SK-N-SH treated with all-trans-retinoic acid at 6 μM for 48 hours (cell line): Measurements from ENCODE around the gene GAS2.
A peak's percentile ranks its signal among the peaks of the same experiment; 100 is the strongest.

ENCODE experiments used
- ARNTL ChIP-seq: fragments of 450-650 bp; formaldehyde crosslinking; IDR thresholded peaks from 2 replicates; pipeline ENCODE4 v1.5.0; 2020; ENCODE audit warnings: low read depth, mild to moderate bottlenecking, moderate library complexity, borderline replicate concordance
- BACH2 ChIP-seq: fragments of 250-450 bp; sonication (Bioruptor Pico); IDR thresholded peaks from 2 replicates; pipeline ENCODE4 v1.9.0; 2021; ENCODE audit warnings: mild to moderate bottlenecking, borderline replicate concordance
- SNAI2 ChIP-seq: fragments of 250-450 bp; sonication (Bioruptor Pico); IDR thresholded peaks from 2 replicates; pipeline ENCODE4 v1.5.0; 2020; ENCODE audit warnings: mild to moderate bottlenecking, moderate library complexity
- TOX ChIP-seq: fragments of 250-450 bp; sonication (Bioruptor Pico); IDR thresholded peaks from 2 replicates; pipeline ENCODE4 v1.8.0; 2021; ENCODE audit warnings: mild to moderate bottlenecking, moderate library complexity, borderline replicate concordance
- ZFP3 ChIP-seq: fragments of 250-450 bp; sonication (Bioruptor Pico); IDR thresholded peaks from 2 replicates; pipeline ENCODE4 v1.5.0; 2020; ENCODE audit warnings: mild to moderate bottlenecking, moderate library complexity
- ZNF70 ChIP-seq: fragments of 450-650 bp; formaldehyde crosslinking; IDR thresholded peaks from 2 replicates; pipeline ENCODE4 v1.5.0; 2020; ENCODE audit warnings: mild to moderate bottlenecking, moderate library complexity
- TF ChIP-seq, protein P1 (sequence below): fragments of 250-450 bp; sonication (Bioruptor Pico); IDR thresholded peaks from 2 replicates; pipeline ENCODE4 v1.8.0; 2020; ENCODE audit warnings: mild to moderate bottlenecking, moderate library complexity, borderline replicate concordance
- TF ChIP-seq, protein P2 (sequence below): fragments of 250-450 bp; sonication (Bioruptor Pico); IDR thresholded peaks from 2 replicates; pipeline ENCODE4 v1.5.1; 2021; ENCODE audit warnings: mild to moderate bottlenecking, moderate library complexity
- TF ChIP-seq, protein P3 (sequence below): fragments of 250-450 bp; sonication (Bioruptor Pico); IDR thresholded peaks from 2 replicates; pipeline ENCODE4 v1.5.1; 2020; ENCODE audit warnings: low read depth, mild to moderate bottlenecking, moderate library complexity

DNA sequence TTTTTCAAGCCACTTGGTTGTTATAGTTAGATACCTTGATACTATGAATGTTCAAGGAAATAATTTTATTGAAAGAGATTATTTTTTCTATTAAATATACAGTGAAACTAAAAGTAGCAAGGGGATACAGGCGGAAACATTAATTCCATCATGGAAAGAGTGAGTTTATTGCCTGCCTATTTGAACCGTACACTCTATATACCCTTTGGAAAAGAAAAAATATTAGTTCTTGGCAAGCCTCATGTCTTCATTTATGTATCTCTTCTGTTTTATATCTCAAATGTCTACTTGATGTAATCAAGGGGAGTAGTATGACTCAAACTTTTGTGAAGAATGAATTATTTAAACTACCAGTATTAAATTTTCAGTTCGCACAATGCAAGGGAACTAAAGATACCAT lies 54.0 kb downstream of the GAS2 start:
- TF ChIP-seq, protein P1, sequence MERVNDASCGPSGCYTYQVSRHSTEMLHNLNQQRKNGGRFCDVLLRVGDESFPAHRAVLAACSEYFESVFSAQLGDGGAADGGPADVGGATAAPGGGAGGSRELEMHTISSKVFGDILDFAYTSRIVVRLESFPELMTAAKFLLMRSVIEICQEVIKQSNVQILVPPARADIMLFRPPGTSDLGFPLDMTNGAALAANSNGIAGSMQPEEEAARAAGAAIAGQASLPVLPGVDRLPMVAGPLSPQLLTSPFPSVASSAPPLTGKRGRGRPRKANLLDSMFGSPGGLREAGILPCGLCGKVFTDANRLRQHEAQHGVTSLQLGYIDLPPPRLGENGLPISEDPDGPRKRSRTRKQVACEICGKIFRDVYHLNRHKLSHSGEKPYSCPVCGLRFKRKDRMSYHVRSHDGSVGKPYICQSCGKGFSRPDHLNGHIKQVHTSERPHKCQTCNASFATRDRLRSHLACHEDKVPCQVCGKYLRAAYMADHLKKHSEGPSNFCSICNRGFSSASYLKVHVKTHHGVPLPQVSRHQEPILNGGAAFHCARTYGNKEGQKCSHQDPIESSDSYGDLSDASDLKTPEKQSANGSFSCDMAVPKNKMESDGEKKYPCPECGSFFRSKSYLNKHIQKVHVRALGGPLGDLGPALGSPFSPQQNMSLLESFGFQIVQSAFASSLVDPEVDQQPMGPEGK (CRISPR knock-in tag) = no peak
- TF ChIP-seq, protein P2, sequence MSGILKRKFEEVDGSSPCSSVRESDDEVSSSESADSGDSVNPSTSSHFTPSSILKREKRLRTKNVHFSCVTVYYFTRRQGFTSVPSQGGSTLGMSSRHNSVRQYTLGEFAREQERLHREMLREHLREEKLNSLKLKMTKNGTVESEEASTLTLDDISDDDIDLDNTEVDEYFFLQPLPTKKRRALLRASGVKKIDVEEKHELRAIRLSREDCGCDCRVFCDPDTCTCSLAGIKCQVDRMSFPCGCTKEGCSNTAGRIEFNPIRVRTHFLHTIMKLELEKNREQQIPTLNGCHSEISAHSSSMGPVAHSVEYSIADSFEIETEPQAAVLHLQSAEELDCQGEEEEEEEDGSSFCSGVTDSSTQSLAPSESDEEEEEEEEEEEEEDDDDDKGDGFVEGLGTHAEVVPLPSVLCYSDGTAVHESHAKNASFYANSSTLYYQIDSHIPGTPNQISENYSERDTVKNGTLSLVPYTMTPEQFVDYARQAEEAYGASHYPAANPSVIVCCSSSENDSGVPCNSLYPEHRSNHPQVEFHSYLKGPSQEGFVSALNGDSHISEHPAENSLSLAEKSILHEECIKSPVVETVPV (CRISPR knock-in tag) = no peak
- TF ChIP-seq BACH2 (CRISPR knock-in tag) = no peak
- no peak for TF ChIP-seq ZFP3 (CRISPR knock-in tag)
- no peak for TF ChIP-seq SNAI2 (CRISPR knock-in tag)
- TF ChIP-seq, protein P3, sequence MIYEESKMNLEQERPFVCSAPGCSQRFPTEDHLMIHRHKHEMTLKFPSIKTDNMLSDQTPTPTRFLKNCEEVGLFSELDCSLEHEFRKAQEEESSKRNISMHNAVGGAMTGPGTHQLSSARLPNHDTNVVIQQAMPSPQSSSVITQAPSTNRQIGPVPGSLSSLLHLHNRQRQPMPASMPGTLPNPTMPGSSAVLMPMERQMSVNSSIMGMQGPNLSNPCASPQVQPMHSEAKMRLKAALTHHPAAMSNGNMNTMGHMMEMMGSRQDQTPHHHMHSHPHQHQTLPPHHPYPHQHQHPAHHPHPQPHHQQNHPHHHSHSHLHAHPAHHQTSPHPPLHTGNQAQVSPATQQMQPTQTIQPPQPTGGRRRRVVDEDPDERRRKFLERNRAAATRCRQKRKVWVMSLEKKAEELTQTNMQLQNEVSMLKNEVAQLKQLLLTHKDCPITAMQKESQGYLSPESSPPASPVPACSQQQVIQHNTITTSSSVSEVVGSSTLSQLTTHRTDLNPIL (CRISPR knock-in tag) = 0 out of 2 replicates have a peak, but pooled peaks have one; percentile 27
- no peak for TF ChIP-seq ZNF70 (CRISPR knock-in tag)
- TF ChIP-seq TOX (CRISPR knock-in tag) = no peak
- no peak for TF ChIP-seq ARNTL (CRISPR knock-in tag)
